ENCODE results near the gene TAF4. TPM values are rescaled to one million over a fixed set of nuclear protein-coding genes. Genes with fewer than 3 reads are reported as not detected.

TAF4 gene
- total RNA-seq, 1 donor from 2014 or later = 11.5 TPM

GRCh38 chr20:62105592-62105991 lies 39.9 kb upstream of the TAF4 start:
- Mint-ChIP-seq H3K27me3 (ENCODE audit: low read depth) (no peaks in the 10 kb centered on the region), H3K9me3 (ENCODE audit: low read depth) (peaks cover 31% of the 10 kb centered on the region), H3K27ac (ENCODE audit: unreplicated experiment) (no peak overlapping the region)

GRCh38 chr20:62104791-62105345 lies 39.2 kb upstream of the TAF4 start:
- peaks cover 13% of the 10 kb centered on the region for H3K36me3 Mint-ChIP-seq (ENCODE audit: low read depth)
- H3K9me3 Mint-ChIP-seq (ENCODE audit: low read depth) = peaks cover 28% of the 10 kb centered on the region
- no peaks in the 10 kb centered on the region for H3K27me3 Mint-ChIP-seq (ENCODE audit: low read depth)
- H3K4me3 Mint-ChIP-seq (ENCODE audit: unreplicated experiment) = no peak overlapping the region
- H3K4me1 Mint-ChIP-seq (ENCODE audit: low read depth) = no peaks in the 10 kb centered on the region
- no peak for DNase-seq (ENCODE audit: low spot score)
- H3K27ac Mint-ChIP-seq (ENCODE audit: unreplicated experiment) = no peak overlapping the region
- no peak for TF ChIP-seq CTCF (IDR thresholded peaks at IDR 0.05)

More at GRCh38 chr20:62105592-62105991, 39.9 kb upstream of the TAF4 start:
- Mint-ChIP-seq H3K4me1 (ENCODE audit: low read depth) (no peaks in the 10 kb centered on the region), H3K36me3 (ENCODE audit: low read depth) (peaks cover 14% of the 10 kb centered on the region), H3K4me3 (ENCODE audit: unreplicated experiment) (no peak overlapping the region)
- no peak for DNase-seq (ENCODE audit: low spot score)
- no peak for TF ChIP-seq CTCF (IDR thresholded peaks at IDR 0.05)

- no peaks in the 10 kb centered on the region for H3K27me3 Mint-ChIP-seq (ENCODE audit: low read depth)
- H3K9me3 Mint-ChIP-seq (ENCODE audit: low read depth) = peaks cover 25% of the 10 kb centered on the region
- no peak for DNase-seq (ENCODE audit: low spot score)
- no peak overlapping the region for H3K27ac Mint-ChIP-seq (ENCODE audit: unreplicated experiment)
- H3K36me3 Mint-ChIP-seq (ENCODE audit: low read depth) = peaks cover 13% of the 10 kb centered on the region
- H3K4me1 Mint-ChIP-seq (ENCODE audit: low read depth) = no peaks in the 10 kb centered on the region
- H3K4me3 Mint-ChIP-seq (ENCODE audit: unreplicated experiment) = no peak overlapping the region
- TF ChIP-seq CTCF (IDR thresholded peaks at IDR 0.05) = no peak
Measured at GRCh38 chr20:62104234-62104789, 38.6 kb upstream of the TAF4 start.

- Mint-ChIP-seq H3K9me3 (ENCODE audit: low read depth) (peaks cover 19% of the 10 kb centered on the region), H3K27ac (ENCODE audit: unreplicated experiment) (no peak overlapping the region), H3K27me3 (ENCODE audit: low read depth) (no peaks in the 10 kb centered on the region), H3K4me3 (ENCODE audit: unreplicated experiment) (no peak overlapping the region), H3K4me1 (ENCODE audit: low read depth) (no peaks in the 10 kb centered on the region), H3K36me3 (ENCODE audit: low read depth) (peaks cover 10% of the 10 kb centered on the region)
- no peak for DNase-seq (ENCODE audit: low spot score)
- TF ChIP-seq CTCF (IDR thresholded peaks at IDR 0.05) = no peak
Measured at GRCh38 chr20:62103508-62104233, 38.0 kb upstream of the TAF4 start.

GRCh38 chr20:62101078-62101477 lies 35.4 kb upstream of the TAF4 start:
- H3K4me1 Mint-ChIP-seq (ENCODE audit: low read depth) = no peaks in the 10 kb centered on the region
- DNase-seq (ENCODE audit: low spot score) = no peak
- H3K27ac Mint-ChIP-seq (ENCODE audit: unreplicated experiment) = no peak overlapping the region
- H3K36me3 Mint-ChIP-seq (ENCODE audit: low read depth) = peaks cover 6% of the 10 kb centered on the region
- no peaks in the 10 kb centered on the region for H3K27me3 Mint-ChIP-seq (ENCODE audit: low read depth)
- H3K9me3 Mint-ChIP-seq (ENCODE audit: low read depth) = peaks cover 14% of the 10 kb centered on the region
- TF ChIP-seq CTCF (IDR thresholded peaks at IDR 0.05) = no peak
- H3K4me3 Mint-ChIP-seq (ENCODE audit: unreplicated experiment) = no peak overlapping the region

Data from chondrocyte (in vitro differentiated cells).